Measurements from ENCODE around the gene ATP1B3. TPM values are rescaled to one million over a fixed set of nuclear protein-coding genes. Genes with fewer than 3 reads are reported as not detected.

ATP1B3 gene
- total RNA-seq, 4 donors from 2014 or later, result 120 to 161 (median 140) TPM

- TF ChIP-seq POLR2A (IDR thresholded peaks at IDR 0.05), result no peak
- no peak for TF ChIP-seq CTCF (IDR thresholded peaks at IDR 0.05)
- intact Hi-C loops (cut with DNase I; ENCODE audit: low total_unique reads), result no loop called here
- H3K4me3 ChIP-seq (ENCODE audit: low read depth, poor library complexity, severe bottlenecking), result no peak overlapping the region
- peak in 1 of 2 donors; percentile 34 for DNase-seq (ENCODE audit: low spot score in 2 of 2)
- 94 to 97% methylated on average over 15 of the region's 15 CpGs for WGBS, 2 donors
Measured at GRCh38 chr3:141835557-141836229, 40.8 kb upstream of the ATP1B3 start.

- H3K4me3 ChIP-seq (ENCODE audit: low read depth, poor library complexity, severe bottlenecking), result no peak overlapping the region
- TF ChIP-seq POLR2A (IDR thresholded peaks at IDR 0.05) (no peak), CTCF (IDR thresholded peaks at IDR 0.05) (no peak)
- no peak for DNase-seq (ENCODE audit: low spot score in 2 of 2)
- intact Hi-C loops (cut with DNase I; ENCODE audit: low total_unique reads), result no loop called here
Measured at GRCh38 chr3:141839389-141839788, 37.1 kb upstream of the ATP1B3 start.

- WGBS, 2 donors, result 24 to 36% methylated on average over 6 of the region's 6 CpGs
- no peak for TF ChIP-seq CTCF (IDR thresholded peaks at IDR 0.05)
- no peak for TF ChIP-seq POLR2A (IDR thresholded peaks at IDR 0.05)
- DNase-seq (ENCODE audit: low spot score in 2 of 2), result no peak
- no peak overlapping the region for H3K4me3 ChIP-seq (ENCODE audit: low read depth, poor library complexity, severe bottlenecking)
- intact Hi-C loops (cut with DNase I; ENCODE audit: low total_unique reads), result no loop called here
Measured at GRCh38 chr3:141840737-141841544, 35.5 kb upstream of the ATP1B3 start.

- no peak for DNase-seq (ENCODE audit: low spot score in 2 of 2)
- intact Hi-C loops (cut with DNase I; ENCODE audit: low total_unique reads), result no loop called here
- no peak overlapping the region for H3K4me3 ChIP-seq (ENCODE audit: low read depth, poor library complexity, severe bottlenecking)
- no peak for TF ChIP-seq CTCF (IDR thresholded peaks at IDR 0.05)
- TF ChIP-seq POLR2A (IDR thresholded peaks at IDR 0.05), result no peak
- WGBS, 2 donors, result 52 to 71% methylated on average over 1 of the region's 1 CpG
Measured at GRCh38 chr3:141844108-141844507, 32.3 kb upstream of the ATP1B3 start.

- TF ChIP-seq CTCF (IDR thresholded peaks at IDR 0.05) (no peak), POLR2A (IDR thresholded peaks at IDR 0.05) (no peak)
- DNase-seq (ENCODE audit: low spot score in 2 of 2), result no peak
- 97% methylated on average over 2 of the region's 2 CpGs for WGBS, 2 donors
- no peak overlapping the region for H3K4me3 ChIP-seq (ENCODE audit: low read depth, poor library complexity, severe bottlenecking)
- intact Hi-C loops (cut with DNase I; ENCODE audit: low total_unique reads), result no loop called here
Measured at GRCh38 chr3:141844812-141845211, 31.6 kb upstream of the ATP1B3 start.

All from lower leg skin (tissue), 4 donors.